ENCODE results near the gene SLC25A15.
"Not testable (repeated sequence)": the region's sequence is repeated elsewhere in the genome, so short reads cannot be mapped to it uniquely, and the experiment has no call there.

SLC25A15 gene

DNA sequence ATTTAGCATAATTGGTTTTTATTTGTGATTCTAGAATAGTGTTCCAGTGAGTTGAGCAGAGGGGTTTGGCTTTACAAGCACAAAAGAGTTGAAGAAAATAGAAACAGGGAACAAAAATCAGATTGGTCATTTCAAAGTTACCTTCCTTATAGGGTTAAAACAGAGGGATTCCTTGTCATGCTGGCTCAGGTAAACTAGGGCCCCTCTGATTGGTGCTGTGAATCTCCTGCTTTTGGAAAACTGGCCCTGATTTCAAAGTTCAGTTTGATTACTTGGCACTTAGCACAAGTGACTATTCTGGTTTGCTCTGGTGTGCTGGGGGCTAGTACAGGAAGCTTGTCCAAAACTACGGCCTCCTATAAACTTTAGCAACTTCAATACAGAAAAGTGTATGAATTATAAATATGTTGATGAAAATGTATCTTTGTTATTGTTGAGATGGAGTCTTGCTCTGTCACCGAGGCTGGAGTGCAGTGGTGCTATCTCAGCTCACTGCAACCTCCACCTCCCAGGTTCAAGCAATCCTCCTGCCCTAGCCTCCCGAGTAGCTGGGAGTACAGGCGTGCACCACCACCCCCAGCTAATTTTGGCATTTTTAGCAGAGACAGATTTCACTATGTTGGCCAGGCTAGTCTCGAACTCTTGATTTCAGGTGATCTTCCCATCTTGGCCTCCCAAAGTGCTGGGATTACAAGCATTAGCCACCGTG lies 16.5 kb upstream of the SLC25A15 start:
- H3K9ac ChIP-seq (ENCODE audit: low read depth, low read length), result no peak overlapping the region
- no peaks in the 10 kb centered on the region for H3K9me3 ChIP-seq (ENCODE audit: insufficient read depth, low read depth, low read length)
- no peak overlapping the region for H3K4me3 ChIP-seq (ENCODE audit: low read length)
- H3K4me1 ChIP-seq (ENCODE audit: insufficient read depth, low read length), result peaks cover 5% of the 10 kb centered on the region; the same call in 1 of the 2 replicates
- no peaks in the 10 kb centered on the region for H3K36me3 ChIP-seq (ENCODE audit: insufficient read depth, low read depth, low read length)
- H3K27ac ChIP-seq (ENCODE audit: low read length), result no peak overlapping the region
- H3K27me3 ChIP-seq (ENCODE audit: insufficient read depth, low read length), result no peaks in the 10 kb centered on the region

DNA sequence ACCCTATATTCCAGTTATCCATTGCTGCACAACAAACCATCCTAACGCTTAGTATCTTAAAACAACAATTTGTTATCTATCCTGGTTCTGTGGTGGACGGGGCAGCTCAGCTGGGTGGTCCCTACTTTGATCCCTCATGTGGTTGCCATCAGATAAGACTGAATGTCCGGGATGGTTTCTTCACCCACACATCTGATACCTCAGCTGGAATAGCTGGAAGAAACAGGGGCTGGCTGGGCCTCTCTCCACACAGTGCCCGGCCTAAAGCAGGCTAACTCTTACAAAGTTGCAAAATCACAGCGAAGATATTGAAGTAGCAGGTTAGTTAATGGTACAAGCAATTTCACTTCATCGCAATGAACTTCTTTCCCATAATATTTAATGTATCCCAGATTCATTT lies 14.7 kb upstream of the SLC25A15 start:
- no peak overlapping the region for H3K4me3 ChIP-seq (ENCODE audit: low read length)
- H3K27ac ChIP-seq (ENCODE audit: low read length), result no peak overlapping the region
- no peak overlapping the region for H3K9ac ChIP-seq (ENCODE audit: low read depth, low read length)
- H3K36me3 ChIP-seq (ENCODE audit: insufficient read depth, low read depth, low read length), result no peaks in the 10 kb centered on the region
- no peaks in the 10 kb centered on the region for H3K9me3 ChIP-seq (ENCODE audit: insufficient read depth, low read depth, low read length)
- H3K4me1 ChIP-seq (ENCODE audit: insufficient read depth, low read length), result peaks cover 5% of the 10 kb centered on the region; the same call in 1 of the 2 replicates
- H3K27me3 ChIP-seq (ENCODE audit: insufficient read depth, low read length), result no peaks in the 10 kb centered on the region

DNA sequence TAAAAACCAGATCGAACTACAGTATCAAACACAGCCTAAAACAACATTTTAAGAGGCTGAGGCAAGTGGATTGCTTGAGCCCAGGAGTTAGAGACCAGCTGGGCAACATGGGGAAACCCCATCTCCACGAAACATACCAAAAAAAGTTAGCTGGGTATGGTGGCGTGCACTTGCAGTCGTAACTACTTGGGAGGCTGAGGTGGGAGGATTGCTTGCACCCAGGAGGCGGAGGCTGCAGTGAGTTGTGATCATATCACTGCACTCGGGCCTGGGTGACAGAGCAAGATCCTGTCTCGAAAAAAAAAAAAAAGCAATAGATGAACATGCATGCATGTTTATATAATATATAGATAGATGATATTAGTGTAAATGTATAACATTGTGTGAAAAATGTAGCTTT lies 13.2 kb upstream of the SLC25A15 start:
- Histone ChIP-seq H3K27me3 (ENCODE audit: insufficient read depth, low read length) (no peaks in the 10 kb centered on the region), H3K9ac (ENCODE audit: low read depth, low read length) (no peak overlapping the region), H3K4me1 (ENCODE audit: insufficient read depth, low read length) (no peaks in the 10 kb centered on the region), H3K4me3 (ENCODE audit: low read length) (no peak overlapping the region), H3K36me3 (ENCODE audit: insufficient read depth, low read depth, low read length) (no peaks in the 10 kb centered on the region), H3K27ac (ENCODE audit: low read length) (no peak overlapping the region), H3K9me3 (ENCODE audit: insufficient read depth, low read depth, low read length) (no peaks in the 10 kb centered on the region)

DNA sequence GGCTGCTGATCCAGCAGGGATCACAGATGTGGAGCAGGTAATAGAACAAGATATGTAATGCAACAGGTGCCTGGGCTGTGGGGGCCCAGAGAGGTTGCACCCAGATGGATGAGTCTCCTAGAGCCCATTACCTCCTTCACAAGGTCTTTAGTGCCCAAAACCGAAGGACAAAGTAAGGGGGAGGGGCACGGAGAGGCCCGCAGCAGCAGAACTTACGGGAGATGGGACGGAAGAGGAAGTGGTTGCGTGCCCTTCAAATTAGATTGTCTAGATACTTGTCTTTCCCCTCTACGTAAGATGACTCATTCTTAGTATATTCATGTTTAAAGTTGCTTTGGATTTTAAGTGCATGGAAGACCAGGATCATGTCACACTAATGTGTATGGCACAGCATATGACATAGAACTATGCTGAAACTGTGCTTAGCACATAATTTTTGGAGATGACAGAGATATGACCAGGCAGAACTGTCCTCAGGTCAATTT lies 12.7 kb upstream of the SLC25A15 start:
- no peaks in the 10 kb centered on the region for H3K4me1 ChIP-seq (ENCODE audit: insufficient read depth, low read length)
- H3K4me3 ChIP-seq (ENCODE audit: low read length), result no peak overlapping the region
- H3K27ac ChIP-seq (ENCODE audit: low read length), result no peak overlapping the region
- no peaks in the 10 kb centered on the region for H3K9me3 ChIP-seq (ENCODE audit: insufficient read depth, low read depth, low read length)
- H3K9ac ChIP-seq (ENCODE audit: low read depth, low read length), result no peak overlapping the region
- H3K27me3 ChIP-seq (ENCODE audit: insufficient read depth, low read length), result no peaks in the 10 kb centered on the region
- no peaks in the 10 kb centered on the region for H3K36me3 ChIP-seq (ENCODE audit: insufficient read depth, low read depth, low read length)

DNA sequence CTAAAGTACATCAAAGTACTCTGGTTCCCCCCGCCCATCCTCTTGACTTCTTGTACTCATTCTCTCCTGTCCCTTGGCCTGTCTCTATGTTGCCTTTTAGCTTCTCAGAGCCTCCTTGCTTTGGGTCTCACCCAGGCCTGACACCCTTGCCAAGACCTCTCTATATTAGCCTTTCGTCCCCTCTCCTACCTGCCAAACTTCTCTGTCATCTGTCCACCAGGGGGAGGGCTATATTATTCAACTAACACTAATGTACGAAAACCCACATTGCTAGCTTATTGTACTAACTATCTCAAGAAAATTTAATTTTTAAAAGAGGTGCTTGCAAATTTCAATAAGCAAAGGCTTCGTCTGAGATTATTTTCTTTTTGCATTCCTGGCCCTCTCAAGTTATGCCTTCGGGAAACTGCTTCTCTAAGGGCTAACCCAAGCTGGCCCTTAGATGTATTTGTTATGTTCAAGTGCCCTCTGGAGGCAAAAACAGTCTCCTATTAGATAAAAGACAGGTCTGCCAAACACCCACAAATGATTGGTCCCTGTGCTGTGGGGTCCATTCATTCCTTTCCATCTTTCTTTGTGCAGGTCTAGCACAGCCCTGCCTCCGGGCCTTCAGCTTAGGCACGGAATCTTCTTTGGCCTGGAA lies 12.1 kb upstream of the SLC25A15 start:
- Histone ChIP-seq H3K9me3 (ENCODE audit: insufficient read depth, low read depth, low read length) (no peaks in the 10 kb centered on the region), H3K4me1 (ENCODE audit: insufficient read depth, low read length) (no peaks in the 10 kb centered on the region), H3K27me3 (ENCODE audit: insufficient read depth, low read length) (no peaks in the 10 kb centered on the region), H3K4me3 (ENCODE audit: low read length) (peak overlapping the region; percentile 64), H3K27ac (ENCODE audit: low read length) (no peak overlapping the region), H3K9ac (ENCODE audit: low read depth, low read length) (no peak overlapping the region), H3K36me3 (ENCODE audit: insufficient read depth, low read depth, low read length) (no peaks in the 10 kb centered on the region)

DNA sequence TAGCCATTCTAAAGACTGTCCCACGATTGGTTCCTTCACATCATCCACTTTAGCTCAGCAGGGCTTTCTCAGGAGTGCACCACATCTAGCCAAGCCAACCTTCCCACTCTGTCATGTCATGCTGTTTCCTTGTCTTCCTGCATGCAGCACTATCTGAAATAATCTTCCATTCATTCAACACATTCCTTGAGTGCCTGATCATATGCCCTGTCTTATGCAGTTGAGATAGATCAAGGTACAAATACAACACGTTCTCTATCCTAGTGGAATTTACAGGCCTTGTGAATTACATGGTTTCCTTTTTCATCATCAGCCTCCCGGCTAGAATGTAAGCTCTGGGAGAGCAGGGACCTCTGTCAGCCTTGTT lies 11.6 kb upstream of the SLC25A15 start:
- H3K9ac ChIP-seq (ENCODE audit: low read depth, low read length), result no peak overlapping the region
- H3K27me3 ChIP-seq (ENCODE audit: insufficient read depth, low read length), result no peaks in the 10 kb centered on the region
- no peaks in the 10 kb centered on the region for H3K9me3 ChIP-seq (ENCODE audit: insufficient read depth, low read depth, low read length)
- H3K27ac ChIP-seq (ENCODE audit: low read length), result no peak overlapping the region
- no peak overlapping the region for H3K4me3 ChIP-seq (ENCODE audit: low read length)
- H3K36me3 ChIP-seq (ENCODE audit: insufficient read depth, low read depth, low read length), result no peaks in the 10 kb centered on the region
- H3K4me1 ChIP-seq (ENCODE audit: insufficient read depth, low read length), result no peaks in the 10 kb centered on the region

DNA sequence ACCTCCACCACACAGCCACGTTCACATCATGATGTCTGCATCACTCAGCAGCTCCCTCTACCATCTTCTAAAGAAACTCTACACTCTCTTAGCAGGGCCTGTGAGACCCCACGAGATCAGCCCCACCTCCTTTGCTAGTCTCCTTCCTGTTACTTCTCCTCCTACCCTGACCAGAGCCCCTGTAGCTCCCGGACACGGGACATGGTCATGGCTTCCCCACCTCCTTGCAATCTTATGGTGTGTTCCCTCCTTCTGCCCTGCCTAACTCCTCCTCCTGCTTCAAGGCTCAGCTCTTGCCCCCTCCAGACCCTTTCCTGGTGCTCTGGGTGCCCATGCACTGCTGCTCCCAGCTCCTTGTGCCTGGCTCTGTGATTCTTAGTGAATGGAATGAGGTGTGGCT lies 10.4 kb upstream of the SLC25A15 start:
- Histone ChIP-seq H3K9ac (ENCODE audit: low read depth, low read length) (no peak overlapping the region), H3K36me3 (ENCODE audit: insufficient read depth, low read depth, low read length) (no peaks in the 10 kb centered on the region), H3K9me3 (ENCODE audit: insufficient read depth, low read depth, low read length) (no peaks in the 10 kb centered on the region), H3K27me3 (ENCODE audit: insufficient read depth, low read length) (no peaks in the 10 kb centered on the region), H3K27ac (ENCODE audit: low read length) (no peak overlapping the region), H3K4me1 (ENCODE audit: insufficient read depth, low read length) (no peaks in the 10 kb centered on the region), H3K4me3 (ENCODE audit: low read length) (no peak overlapping the region)

DNA sequence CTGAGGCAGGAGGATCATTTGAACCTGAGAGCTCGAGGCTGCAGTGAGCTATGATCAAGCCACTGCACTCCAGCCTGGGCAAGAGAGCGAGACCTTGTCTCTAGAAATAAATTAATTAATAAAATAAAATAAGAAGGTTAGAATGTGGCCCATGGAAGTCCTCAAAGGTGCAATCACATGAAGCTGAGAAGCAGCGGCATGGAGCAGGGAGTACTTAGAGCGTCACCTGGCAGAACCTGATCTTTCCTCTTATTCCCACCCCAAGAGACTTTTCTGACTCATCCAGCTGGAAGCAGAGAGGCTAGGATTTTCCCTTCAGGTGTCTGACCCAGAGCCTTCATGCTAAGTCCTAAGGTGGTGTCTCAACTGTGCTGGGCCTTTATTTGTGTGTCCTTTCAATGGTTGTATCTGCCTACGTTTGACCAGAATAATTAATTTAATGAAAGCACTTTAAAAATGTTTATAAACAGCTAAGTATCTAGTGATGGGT lies 9.6 kb upstream of the SLC25A15 start:
- H3K36me3 ChIP-seq (ENCODE audit: insufficient read depth, low read depth, low read length), result no peaks in the 10 kb centered on the region
- H3K27me3 ChIP-seq (ENCODE audit: insufficient read depth, low read length), result no peaks in the 10 kb centered on the region
- no peak overlapping the region for H3K4me3 ChIP-seq (ENCODE audit: low read length)
- no peaks in the 10 kb centered on the region for H3K4me1 ChIP-seq (ENCODE audit: insufficient read depth, low read length)
- no peaks in the 10 kb centered on the region for H3K9me3 ChIP-seq (ENCODE audit: insufficient read depth, low read depth, low read length)
- no peak overlapping the region for H3K27ac ChIP-seq (ENCODE audit: low read length)
- H3K9ac ChIP-seq (ENCODE audit: low read depth, low read length), result no peak overlapping the region

DNA sequence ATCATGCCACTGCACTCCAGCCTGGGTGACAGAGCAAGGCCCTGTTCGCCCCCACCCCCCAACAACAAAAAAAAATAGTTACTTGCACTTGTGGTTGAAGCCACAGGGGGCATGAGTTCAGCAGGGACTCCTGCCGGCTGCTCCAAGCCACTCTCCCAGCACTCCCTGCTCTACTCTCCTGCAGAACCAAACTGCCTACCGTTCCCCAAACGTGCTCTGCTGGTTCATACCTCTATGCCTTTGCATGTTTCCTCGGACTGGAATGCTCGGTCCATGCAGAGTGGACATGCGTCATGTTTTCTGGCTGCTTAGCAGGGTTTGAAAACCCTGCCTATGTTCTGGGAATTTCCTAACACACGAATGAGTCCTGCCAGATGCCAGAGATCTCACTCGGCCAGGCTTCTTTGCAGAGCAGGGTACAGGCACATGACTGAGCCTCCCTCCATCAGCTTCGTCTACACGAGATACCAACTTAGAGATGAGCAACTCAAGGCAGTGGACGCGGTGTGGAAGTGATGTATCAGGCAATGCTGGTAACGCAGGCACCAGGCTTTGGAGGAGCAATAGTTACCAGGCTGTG lies 8.5 kb upstream of the SLC25A15 start:
- Histone ChIP-seq H3K4me1 (ENCODE audit: insufficient read depth, low read length) (no peaks in the 10 kb centered on the region), H3K4me3 (ENCODE audit: low read length) (no peak overlapping the region), H3K27ac (ENCODE audit: low read length) (no peak overlapping the region), H3K36me3 (ENCODE audit: insufficient read depth, low read depth, low read length) (no peaks in the 10 kb centered on the region), H3K27me3 (ENCODE audit: insufficient read depth, low read length) (no peaks in the 10 kb centered on the region), H3K9ac (ENCODE audit: low read depth, low read length) (no peak overlapping the region), H3K9me3 (ENCODE audit: insufficient read depth, low read depth, low read length) (no peaks in the 10 kb centered on the region)

DNA sequence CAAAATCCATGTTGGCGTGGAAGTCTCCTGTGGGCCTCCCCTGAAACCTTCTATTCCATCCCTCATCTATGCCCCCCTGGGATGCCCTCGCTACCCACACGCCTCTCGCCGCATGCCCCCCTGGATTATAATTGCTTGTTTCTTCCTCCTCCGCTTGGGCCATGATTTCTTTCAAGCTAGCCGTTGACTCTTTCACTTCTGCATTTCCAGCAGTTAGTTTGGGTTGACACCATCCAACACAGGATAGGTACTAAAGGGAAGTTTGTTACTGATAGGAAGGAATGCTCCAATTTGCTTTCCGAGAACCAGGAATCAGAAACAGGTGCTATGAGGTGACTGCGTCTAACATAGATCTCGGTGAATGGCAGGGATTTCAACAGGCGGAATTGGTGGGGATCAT lies 7.7 kb upstream of the SLC25A15 start:
- H3K9me3 ChIP-seq (ENCODE audit: insufficient read depth, low read depth, low read length), result no peaks in the 10 kb centered on the region
- no peak overlapping the region for H3K9ac ChIP-seq (ENCODE audit: low read depth, low read length)
- H3K4me1 ChIP-seq (ENCODE audit: insufficient read depth, low read length), result no peaks in the 10 kb centered on the region
- no peaks in the 10 kb centered on the region for H3K27me3 ChIP-seq (ENCODE audit: insufficient read depth, low read length)
- H3K36me3 ChIP-seq (ENCODE audit: insufficient read depth, low read depth, low read length), result no peaks in the 10 kb centered on the region
- H3K4me3 ChIP-seq (ENCODE audit: low read length), result no peak overlapping the region
- H3K27ac ChIP-seq (ENCODE audit: low read length), result no peak overlapping the region

DNA sequence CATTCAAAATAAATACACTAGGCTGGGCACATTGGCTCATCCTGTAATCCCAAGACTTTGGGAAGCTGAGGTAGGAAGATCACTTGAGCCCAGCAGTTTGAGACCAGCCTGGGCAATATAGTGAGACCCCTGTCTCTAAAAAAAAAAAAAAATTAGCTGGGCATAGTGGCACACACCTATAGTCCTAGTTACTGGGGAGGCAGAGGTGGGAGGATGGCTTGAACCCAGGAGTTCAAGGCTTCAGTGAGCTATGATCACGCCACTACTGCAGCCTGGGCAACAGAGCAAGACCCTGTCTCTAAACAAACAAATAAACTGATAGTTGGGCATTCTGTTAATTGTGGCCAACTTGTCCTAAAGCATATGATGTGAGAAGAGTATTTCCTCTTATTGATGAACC lies 6.4 kb upstream of the SLC25A15 start:
- H3K36me3 ChIP-seq (ENCODE audit: insufficient read depth, low read depth, low read length); H3K4me1 ChIP-seq (ENCODE audit: insufficient read depth, low read length); H3K27me3 ChIP-seq (ENCODE audit: insufficient read depth, low read length); H3K9ac ChIP-seq (ENCODE audit: low read depth, low read length); H3K4me3 ChIP-seq (ENCODE audit: low read length); H3K27ac ChIP-seq (ENCODE audit: low read length); H3K9me3 ChIP-seq (ENCODE audit: insufficient read depth, low read depth, low read length): not testable (repeated sequence)

DNA sequence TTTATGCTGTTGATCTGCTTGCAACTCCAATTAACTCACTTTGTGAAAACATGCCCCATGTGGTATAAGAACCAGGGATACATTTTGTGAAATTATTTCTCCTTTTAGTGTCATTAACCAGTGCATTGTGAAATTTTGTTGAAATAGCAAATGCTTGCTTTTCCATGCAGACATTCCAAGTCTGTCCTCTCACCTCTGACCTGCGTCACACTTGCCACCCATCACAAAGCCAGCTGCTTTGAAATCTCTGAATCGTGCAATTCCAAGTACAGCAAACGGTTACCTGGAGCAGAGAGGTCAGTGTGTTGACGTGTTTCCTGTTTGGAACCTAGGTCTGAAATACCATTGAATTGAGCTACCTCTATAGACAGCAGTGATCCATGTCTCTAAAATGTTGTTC lies 4.9 kb upstream of the SLC25A15 start:
- Histone ChIP-seq H3K4me3 (ENCODE audit: low read length) (no peak overlapping the region), H3K36me3 (ENCODE audit: insufficient read depth, low read depth, low read length) (no peaks in the 10 kb centered on the region), H3K4me1 (ENCODE audit: insufficient read depth, low read length) (no peaks in the 10 kb centered on the region), H3K9me3 (ENCODE audit: insufficient read depth, low read depth, low read length) (no peaks in the 10 kb centered on the region), H3K27ac (ENCODE audit: low read length) (no peak overlapping the region), H3K27me3 (ENCODE audit: insufficient read depth, low read length) (no peaks in the 10 kb centered on the region), H3K9ac (ENCODE audit: low read depth, low read length) (no peak overlapping the region)

Measured in iPS-20b (cell line).